ENCODE data around the gene COG4. TPM values are rescaled to one million over a fixed set of nuclear protein-coding genes. Genes with fewer than 3 reads are reported as not detected.

Gene COG4
- total RNA-seq, 1 donor from 2014 or later = 45.3 TPM

DNA sequence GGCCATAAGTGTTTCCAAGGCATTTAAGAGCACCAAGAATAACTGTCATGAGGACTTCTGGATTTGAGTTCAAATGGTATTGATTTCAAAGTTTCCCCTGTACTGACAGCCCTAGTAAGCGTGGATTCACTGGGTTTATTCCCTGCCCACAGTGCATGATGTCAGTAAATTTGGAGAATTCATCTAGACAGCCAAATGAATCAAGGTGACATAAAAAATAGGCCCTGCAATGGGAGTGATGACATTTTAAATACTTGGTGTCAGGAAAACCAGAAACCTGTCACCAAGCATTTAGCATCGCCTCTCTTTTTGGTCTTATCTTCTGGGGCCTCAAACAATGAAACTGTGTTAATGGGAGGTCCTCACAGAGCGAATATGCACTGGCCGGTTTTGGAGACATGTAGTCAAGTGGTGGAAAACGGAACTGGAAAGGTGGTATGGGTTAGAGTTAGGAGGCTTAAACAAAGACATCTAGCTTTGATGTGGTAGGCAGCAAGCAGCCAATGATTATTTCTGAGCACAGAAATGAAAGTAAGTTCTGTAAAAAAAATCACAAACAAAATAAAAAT, 29.1 kb downstream of the COG4 start:
- H3K27me3 ChIP-seq (ENCODE audit: control insufficient read depth, insufficient read depth, low read length) = no peaks in the 10 kb centered on the region
- H3K36me3 ChIP-seq (ENCODE audit: control insufficient read depth, insufficient read depth, low read length) = peaks cover 17% of the 10 kb centered on the region
- H3K4me3 ChIP-seq (ENCODE audit: low read depth, low read length) = no peak overlapping the region
- DNase-seq (ENCODE audit: low read depth) (no peak), FAIRE-seq (no peak)
- TF ChIP-seq, protein P1, sequence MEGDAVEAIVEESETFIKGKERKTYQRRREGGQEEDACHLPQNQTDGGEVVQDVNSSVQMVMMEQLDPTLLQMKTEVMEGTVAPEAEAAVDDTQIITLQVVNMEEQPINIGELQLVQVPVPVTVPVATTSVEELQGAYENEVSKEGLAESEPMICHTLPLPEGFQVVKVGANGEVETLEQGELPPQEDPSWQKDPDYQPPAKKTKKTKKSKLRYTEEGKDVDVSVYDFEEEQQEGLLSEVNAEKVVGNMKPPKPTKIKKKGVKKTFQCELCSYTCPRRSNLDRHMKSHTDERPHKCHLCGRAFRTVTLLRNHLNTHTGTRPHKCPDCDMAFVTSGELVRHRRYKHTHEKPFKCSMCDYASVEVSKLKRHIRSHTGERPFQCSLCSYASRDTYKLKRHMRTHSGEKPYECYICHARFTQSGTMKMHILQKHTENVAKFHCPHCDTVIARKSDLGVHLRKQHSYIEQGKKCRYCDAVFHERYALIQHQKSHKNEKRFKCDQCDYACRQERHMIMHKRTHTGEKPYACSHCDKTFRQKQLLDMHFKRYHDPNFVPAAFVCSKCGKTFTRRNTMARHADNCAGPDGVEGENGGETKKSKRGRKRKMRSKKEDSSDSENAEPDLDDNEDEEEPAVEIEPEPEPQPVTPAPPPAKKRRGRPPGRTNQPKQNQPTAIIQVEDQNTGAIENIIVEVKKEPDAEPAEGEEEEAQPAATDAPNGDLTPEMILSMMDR (IDR thresholded peaks at IDR 0.05; ENCODE audit: insufficient read depth, low read length, severe bottlenecking) = no peak

- DNase-seq (ENCODE audit: low read depth) = no peak
- FAIRE-seq = no peak
- H3K27me3 ChIP-seq (ENCODE audit: control insufficient read depth, insufficient read depth, low read length) = no peaks in the 10 kb centered on the region
- H3K4me3 ChIP-seq (ENCODE audit: low read depth, low read length) = no peak overlapping the region
- TF ChIP-seq, protein P1 (IDR thresholded peaks at IDR 0.05; ENCODE audit: insufficient read depth, low read length, severe bottlenecking) = no peak
- H3K36me3 ChIP-seq (ENCODE audit: control insufficient read depth, insufficient read depth, low read length) = peaks cover 17% of the 10 kb centered on the region
Measured at GRCh38 chr16:70493802-70494201, 29.6 kb downstream of the COG4 start.

DNA sequence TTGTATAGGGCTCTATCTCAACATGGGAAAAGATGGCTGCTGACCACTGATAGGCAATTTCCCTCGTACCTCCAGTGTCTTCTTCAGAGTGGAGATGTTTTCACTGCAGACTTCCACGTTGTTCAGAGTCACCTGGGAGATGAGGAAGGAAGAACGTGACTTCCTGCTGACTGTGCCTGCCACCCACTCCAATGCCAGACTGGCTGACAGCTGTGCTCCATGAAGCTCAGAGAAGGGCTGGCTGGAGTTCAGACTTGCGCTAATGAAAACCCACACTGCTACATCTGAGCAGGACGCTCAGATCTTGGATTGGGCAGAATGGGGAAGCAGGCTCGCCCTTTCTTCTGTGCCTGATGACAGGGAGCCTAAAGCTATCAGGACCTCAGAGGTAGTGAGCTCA, 33.1 kb downstream of the COG4 start:
- Histone ChIP-seq H3K27me3 (ENCODE audit: control insufficient read depth, insufficient read depth, low read length) (no peaks in the 10 kb centered on the region), H3K36me3 (ENCODE audit: control insufficient read depth, insufficient read depth, low read length) (peaks cover 11% of the 10 kb centered on the region), H3K4me3 (ENCODE audit: low read depth, low read length) (no peak overlapping the region)
- no peak for DNase-seq (ENCODE audit: low read depth)
- FAIRE-seq = no peak
- TF ChIP-seq, protein P1 (IDR thresholded peaks at IDR 0.05; ENCODE audit: insufficient read depth, low read length, severe bottlenecking) = no peak

GRCh38 chr16:70484867-70485266, 38.5 kb downstream of the COG4 start:
- FAIRE-seq (no peak), DNase-seq (ENCODE audit: low read depth) (no peak)
- H3K36me3 ChIP-seq (ENCODE audit: control insufficient read depth, insufficient read depth, low read length) = peaks cover 18% of the 10 kb centered on the region
- TF ChIP-seq, protein P1 (IDR thresholded peaks at IDR 0.05; ENCODE audit: insufficient read depth, low read length, severe bottlenecking) = no peak
- H3K27me3 ChIP-seq (ENCODE audit: control insufficient read depth, insufficient read depth, low read length) = no peaks in the 10 kb centered on the region
- no peak overlapping the region for H3K4me3 ChIP-seq (ENCODE audit: low read depth, low read length)

DNA sequence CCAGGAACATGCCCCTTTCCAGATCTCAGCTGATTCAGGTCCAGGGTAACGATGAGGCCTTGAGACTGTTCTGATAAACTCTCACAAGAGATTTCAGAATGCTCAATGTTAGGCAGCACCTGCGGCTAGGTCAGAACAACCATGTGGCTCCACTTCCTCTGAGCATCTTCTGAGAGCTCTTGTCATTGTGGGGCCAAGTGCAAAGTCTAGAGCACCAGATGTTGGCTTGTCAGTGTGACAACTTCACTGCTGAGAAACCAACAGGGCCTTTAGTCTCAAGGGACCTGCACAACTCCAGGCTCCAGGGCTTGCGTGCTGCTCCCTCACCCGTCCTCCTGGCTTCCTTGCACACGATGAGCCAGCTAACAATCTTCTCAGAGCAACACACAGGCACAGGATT, 39.9 kb downstream of the COG4 start:
- H3K27me3 ChIP-seq (ENCODE audit: control insufficient read depth, insufficient read depth, low read length) = no peaks in the 10 kb centered on the region
- peak; percentile 7 for FAIRE-seq
- H3K4me3 ChIP-seq (ENCODE audit: low read depth, low read length) = no peak overlapping the region
- DNase-seq (ENCODE audit: low read depth) = no peak
- TF ChIP-seq, protein P1 (IDR thresholded peaks at IDR 0.05; ENCODE audit: insufficient read depth, low read length, severe bottlenecking) = no peak
- H3K36me3 ChIP-seq (ENCODE audit: control insufficient read depth, insufficient read depth, low read length) = peaks cover 21% of the 10 kb centered on the region

- TF ChIP-seq, protein P1 (IDR thresholded peaks at IDR 0.05; ENCODE audit: insufficient read depth, low read length, severe bottlenecking) = no peak
- Histone ChIP-seq H3K36me3 (ENCODE audit: control insufficient read depth, insufficient read depth, low read length) (peaks cover 23% of the 10 kb centered on the region), H3K27me3 (ENCODE audit: control insufficient read depth, insufficient read depth, low read length) (no peaks in the 10 kb centered on the region), H3K4me3 (ENCODE audit: low read depth, low read length) (no peak overlapping the region)
- FAIRE-seq (peak; percentile 18), DNase-seq (ENCODE audit: low read depth) (no peak)
Measured at GRCh38 chr16:70482624-70483023, 40.7 kb downstream of the COG4 start.
